ENCODE measurements around the gene TTLL6.

GRCh38 chr17:48841395-48841831 lies 24.4 kb upstream of the TTLL6 start:
- TF ChIP-seq POLR2A (IDR thresholded peaks at IDR 0.05), result no peak
- TF ChIP-seq, protein P1, sequence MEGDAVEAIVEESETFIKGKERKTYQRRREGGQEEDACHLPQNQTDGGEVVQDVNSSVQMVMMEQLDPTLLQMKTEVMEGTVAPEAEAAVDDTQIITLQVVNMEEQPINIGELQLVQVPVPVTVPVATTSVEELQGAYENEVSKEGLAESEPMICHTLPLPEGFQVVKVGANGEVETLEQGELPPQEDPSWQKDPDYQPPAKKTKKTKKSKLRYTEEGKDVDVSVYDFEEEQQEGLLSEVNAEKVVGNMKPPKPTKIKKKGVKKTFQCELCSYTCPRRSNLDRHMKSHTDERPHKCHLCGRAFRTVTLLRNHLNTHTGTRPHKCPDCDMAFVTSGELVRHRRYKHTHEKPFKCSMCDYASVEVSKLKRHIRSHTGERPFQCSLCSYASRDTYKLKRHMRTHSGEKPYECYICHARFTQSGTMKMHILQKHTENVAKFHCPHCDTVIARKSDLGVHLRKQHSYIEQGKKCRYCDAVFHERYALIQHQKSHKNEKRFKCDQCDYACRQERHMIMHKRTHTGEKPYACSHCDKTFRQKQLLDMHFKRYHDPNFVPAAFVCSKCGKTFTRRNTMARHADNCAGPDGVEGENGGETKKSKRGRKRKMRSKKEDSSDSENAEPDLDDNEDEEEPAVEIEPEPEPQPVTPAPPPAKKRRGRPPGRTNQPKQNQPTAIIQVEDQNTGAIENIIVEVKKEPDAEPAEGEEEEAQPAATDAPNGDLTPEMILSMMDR (IDR thresholded peaks at IDR 0.05), result no peak

Measured in stomach (tissue), 4 donors.